H4 (cell line): ENCODE measurements around the gene THPO. TPM values are rescaled to one million over a fixed set of nuclear protein-coding genes. Genes with fewer than 3 reads are reported as not detected.

ENCODE experiments used
- DNase-seq: peaks from one replicate; pipeline ENCODE4 v3.0.0-alpha.2; 2015; ENCODE audit warnings: low spot score
- total RNA-seq: library from RNA; depleted of rRNA; stranded (reverse); fragments of >200 nt; shearing (Covaris generic); gene quantifications from 2 replicates; pipeline ENCODE4 v1.2.3, GENCODE V29; 2014

Gene THPO
- total RNA-seq, 1 experiment from 2014 or later = 0.74 TPM

DNA sequence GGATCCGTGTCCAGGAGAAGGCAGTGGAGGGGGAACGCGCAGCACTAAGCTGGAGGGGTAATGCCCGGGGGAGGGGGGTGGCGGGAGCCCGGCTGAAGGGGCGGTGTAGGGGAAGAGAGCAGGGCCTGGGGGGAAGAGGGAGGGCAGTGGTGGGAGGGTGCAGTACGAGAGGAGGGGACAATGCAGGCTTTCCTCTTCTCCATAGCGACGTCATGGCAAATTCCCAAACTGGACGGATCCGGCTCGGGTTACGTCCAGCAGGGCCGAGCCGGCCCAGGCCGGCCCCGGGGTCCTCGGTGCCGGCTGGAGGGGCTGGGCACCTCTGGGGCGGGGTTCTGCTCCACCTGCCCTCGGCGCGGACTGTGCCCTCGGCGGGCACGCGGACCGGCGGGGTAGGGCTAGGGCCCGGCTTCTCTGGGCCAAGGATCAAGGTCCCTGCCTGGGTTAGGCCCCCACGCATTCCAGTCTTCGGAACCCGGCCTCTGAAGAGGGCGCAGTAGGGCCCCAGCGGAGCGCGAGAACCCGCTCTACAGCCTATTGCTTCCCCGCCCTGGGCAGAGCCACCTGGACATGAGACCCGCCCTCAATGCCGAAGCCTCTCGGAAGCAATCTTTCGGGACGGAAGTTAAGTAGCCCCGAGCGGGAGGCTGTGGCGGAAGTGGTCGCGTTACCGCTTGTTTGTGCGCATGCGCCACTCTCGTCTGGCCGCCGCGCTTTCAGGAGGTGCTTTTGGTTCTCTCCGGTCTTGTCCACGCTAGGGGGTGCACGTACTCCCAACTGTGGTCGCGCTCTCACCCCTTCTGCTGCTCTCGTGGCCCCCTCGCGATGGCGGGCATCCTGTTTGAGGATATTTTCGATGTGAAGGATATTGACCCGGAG, 15.1 kb downstream of the THPO start:
- peak; percentile 99 for DNase-seq

DNA sequence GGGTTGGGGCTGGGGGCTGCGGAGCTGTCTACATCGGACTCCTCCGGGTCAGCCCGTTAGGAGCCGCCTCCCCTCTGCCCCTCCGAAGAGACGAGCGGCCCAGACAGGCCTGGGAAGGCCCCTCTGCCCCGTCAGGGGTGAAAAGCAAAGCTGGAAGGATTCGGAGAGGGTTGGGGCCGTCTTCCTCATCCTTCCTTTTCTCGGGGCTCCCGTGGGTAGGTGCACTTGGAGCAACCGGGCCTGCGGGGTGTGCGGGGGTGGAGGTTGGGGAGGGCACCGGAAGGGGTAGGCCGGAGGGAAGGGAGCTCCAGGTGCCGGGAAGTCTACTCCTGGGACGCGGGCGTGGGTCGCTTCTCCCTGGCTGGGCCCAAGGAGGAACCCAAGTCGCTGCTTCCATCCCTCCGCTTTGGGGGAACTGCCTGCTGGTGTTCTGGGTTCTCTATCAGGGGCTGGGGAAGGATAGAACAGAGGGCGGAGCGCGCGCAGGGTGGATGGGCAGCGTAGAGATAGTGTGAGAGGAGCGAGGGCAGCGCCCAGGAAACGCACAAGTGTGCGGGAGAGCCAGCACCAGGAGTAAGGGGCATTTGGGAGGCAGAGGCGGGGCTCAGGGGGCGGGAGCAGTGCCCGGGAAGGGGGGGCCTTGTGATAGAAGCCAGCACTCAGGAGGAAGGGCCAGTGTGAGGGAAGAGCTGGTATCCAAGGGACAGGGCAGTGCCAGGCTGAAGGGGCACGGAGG, 15.9 kb downstream of the THPO start:
- peak; percentile 81 for DNase-seq

DNA sequence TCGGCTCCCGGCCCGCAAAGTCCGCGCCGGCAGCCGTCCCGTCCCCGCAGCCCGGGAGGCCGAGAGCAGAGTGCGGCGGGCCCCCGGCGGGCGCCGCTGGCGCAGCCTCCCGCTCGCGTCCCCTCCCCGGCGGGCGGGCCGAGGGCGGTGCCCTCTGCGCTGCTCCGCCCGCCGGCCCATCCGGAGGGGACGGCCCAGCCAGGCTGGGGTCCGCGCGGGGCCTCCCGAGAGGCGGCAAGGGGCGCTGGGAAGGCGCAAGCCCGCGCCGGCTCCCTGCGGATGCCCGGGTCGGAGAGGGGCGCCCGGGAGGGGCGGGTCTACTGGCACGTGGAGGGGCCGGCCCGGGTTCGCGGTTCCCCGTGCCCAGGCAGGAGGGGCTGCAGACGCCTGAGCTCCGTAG, 16.5 kb downstream of the THPO start, which contains the start of the genes CLCN2 and POLR2H:
Gene CLCN2, minus strand, starts transcription at position 74 of the 400 bp plus-strand sequence. CDS start 126 bp downstream, outside the sequence.
Gene POLR2H, plus strand, starts transcription at position 179 of the 400 bp plus-strand sequence. CDS start 1,783 bp downstream, outside the sequence.
- no peak for DNase-seq

DNA sequence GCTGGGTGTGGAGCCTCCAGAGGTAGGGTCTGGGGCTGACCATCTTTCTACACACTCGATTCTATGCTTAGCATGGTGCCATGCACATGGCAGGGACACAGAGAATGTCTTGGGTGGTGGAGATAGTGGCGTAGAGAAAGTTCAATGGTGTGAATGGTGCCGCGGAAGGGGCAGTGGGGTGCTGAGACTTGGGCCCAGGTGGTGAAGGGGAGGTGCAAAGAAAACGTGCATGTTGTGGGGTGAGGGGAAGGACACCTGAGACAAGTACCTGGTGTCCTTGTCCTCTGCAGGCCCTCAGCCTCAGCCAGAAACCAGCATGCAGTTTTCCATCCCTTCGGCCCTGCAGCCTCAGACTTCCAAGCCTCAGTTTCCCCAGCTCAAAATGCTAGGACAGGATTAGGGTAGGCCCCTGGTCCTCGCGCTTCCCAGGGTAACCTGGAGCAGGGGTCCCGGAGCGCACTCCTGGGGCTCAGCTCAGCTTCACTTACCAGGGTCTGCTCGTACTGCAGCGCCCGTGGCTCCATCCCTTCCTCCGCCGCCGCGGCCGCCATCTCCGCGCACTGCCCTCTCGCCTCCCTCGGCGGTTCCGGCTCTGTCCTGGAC, 17.0 kb downstream of the THPO start:
- DNase-seq = no peak

- no peak for DNase-seq
These were observed 17.7 kb downstream of the THPO start for GRCh38 chr3:184360070-184360928.

DNA sequence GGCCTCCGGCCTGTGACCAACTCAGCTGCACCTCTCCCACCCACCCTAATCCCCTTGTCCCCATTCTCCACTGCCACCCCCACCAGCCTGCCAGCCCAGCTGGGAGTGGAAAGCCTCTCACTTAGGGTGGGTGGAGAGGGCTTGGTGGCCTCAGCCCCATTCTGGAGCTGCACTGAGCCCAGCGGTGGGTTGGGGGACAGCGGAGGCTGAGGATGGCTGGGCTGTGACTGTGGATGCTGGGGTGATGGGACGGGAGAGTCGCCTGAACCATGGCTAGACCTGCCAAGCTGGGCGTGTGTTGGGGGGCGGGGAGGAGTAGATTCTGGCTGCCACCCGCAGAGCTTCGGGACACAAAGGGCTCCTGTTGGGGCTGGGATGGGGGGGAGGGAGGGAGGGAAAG, 18.4 kb downstream of the THPO start:
- DNase-seq = no peak

- DNase-seq = no peak
These were observed 19.1 kb downstream of the THPO start for GRCh38 chr3:184358921-184359350.

DNA sequence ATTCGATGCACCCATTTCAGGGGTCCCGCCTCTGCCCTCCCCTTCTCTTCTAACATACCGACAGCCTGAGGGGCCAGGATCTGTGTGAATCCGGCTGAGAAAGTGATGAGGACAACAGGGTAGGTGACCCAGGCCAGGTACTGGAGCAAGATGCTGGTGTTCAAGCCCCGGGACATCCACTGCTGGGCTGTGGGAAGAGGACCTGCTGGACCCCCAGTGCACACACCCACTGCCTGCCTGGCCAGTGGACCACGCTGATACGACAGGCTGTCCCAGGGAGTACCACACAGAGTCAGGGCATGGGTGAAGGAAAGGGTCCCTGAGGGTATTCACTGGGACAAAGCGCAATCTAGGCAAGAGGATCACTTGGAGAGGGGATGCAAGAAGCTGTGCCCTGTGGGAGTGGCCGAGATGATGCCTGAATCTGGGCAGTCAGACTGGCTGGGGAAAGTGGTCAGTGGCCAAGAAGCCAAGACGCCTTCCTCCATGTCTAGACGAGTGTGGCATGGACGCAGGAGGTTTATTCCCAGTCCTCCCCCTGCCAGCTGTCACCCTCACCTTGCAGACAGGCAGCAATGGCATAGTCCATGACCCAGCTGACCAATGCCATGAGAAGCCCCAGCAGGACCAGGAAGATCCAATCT, 19.8 kb downstream of the THPO start:
- DNase-seq = no peak

GRCh38 chr3:184357248-184358123, 20.5 kb downstream of the THPO start:
- DNase-seq = no peak

GRCh38 chr3:184355261-184356040, 22.6 kb downstream of the THPO start:
- no peak for DNase-seq

GRCh38 chr3:184354754-184355153, 23.3 kb downstream of the THPO start:
- no peak for DNase-seq

DNA sequence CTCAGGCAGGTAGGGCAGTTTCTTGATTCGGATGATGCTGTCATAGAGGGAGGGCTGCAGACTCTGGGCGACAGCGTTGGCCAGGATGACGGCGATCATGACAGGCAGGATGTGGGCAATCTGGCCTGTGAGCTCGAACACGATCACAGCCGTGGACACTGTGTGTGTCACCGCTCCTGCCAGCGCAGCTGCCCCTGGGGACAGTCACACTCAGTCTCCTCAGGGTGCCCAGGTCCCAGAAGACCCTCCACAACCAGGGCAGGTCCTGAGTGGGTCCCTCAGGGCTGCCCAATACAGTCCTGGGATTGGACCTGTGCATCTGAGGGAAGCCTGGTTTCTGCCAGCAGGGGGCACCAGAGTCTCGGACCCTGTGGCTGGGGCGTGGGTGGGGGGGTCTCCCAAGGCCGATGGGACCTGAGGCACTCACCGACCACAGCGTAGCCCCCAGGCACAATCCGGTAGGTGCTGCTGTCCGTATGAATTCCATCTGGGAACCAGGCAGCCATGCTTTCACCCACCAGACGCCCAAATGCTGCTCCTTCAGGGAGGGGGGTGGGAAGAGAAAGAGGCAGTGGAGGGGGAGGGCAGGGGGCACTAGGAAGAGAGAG, 23.8 kb downstream of the THPO start:
- DNase-seq = no peak

- DNase-seq = no peak
These were observed 24.5 kb downstream of the THPO start for GRCh38 chr3:184353546-184353941.

- DNase-seq = no peak
These were observed 25.0 kb downstream of the THPO start for GRCh38 chr3:184352897-184353545.

DNA sequence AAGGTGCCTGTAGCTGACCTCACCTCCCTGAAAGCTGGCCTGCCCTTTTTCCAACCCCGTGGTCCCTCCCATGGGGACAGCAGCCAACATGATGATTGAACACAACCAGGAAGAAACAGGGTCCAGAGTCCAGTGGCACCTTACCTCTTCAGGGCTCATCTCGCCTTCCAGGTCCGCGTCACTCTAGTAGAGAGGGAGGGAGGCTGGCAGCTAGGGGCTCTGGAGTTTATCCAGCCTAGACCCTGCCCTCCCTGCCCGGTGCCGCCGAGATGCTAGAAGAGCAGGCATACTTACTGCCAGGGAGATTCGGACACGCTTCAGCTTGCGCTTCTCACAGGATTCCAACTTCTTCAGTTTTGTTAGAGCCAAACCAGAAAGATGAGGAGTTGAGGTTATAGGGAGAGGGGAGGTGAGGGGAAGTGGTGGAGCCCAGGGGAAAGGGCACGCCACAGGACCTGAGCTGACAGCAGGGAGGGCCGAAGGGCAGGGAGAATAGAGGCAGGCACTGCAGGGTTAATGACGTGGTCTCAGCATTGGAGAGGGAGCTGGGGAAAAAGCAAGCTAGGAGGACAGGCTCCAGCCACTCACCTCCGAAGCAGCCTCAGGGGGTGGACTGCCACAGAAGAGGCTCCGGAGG, 25.7 kb downstream of the THPO start:
- no peak for DNase-seq

- no peak for DNase-seq
These were observed 26.4 kb downstream of the THPO start for GRCh38 chr3:184351511-184352148.

GRCh38 chr3:184350618-184351017, 27.4 kb downstream of the THPO start:
- DNase-seq = no peak
